IPS-15b (cell line): ENCODE results near the gene CDON.

Source experiments
- H3K27me3 ChIP-seq: one replicate; pipeline ENCODE4 v1.6.1; 2013; ENCODE audit warnings: low read length; ENCODE audit not compliant: control insufficient read depth, insufficient read depth
- H3K36me3 ChIP-seq: one replicate; pipeline ENCODE4 v1.6.1; 2013; ENCODE audit warnings: low read length; ENCODE audit not compliant: control insufficient read depth, insufficient read depth
- H3K4me1 ChIP-seq: one replicate; pipeline ENCODE4 v1.6.1; 2013; ENCODE audit warnings: mild to moderate bottlenecking, low read length; ENCODE audit not compliant: control insufficient read depth, insufficient read depth
- H3K4me3 ChIP-seq: one replicate; pipeline ENCODE4 v1.5.1; 2013; ENCODE audit warnings: low read depth, low read length
- H3K9ac ChIP-seq: one replicate; pipeline ENCODE4 v1.6.1; 2013; ENCODE audit warnings: low read depth, mild to moderate bottlenecking, low read length
- H3K9me3 ChIP-seq: one replicate; pipeline ENCODE4 v1.6.1; 2013; ENCODE audit warnings: mild to moderate bottlenecking, low read length; ENCODE audit not compliant: control insufficient read depth, insufficient read depth

The CDON gene

GRCh38 chr11:125958872-125959400 is 103.7 kb downstream of the CDON start:
- H3K9ac ChIP-seq: no peak overlapping the region
- H3K27me3 ChIP-seq: no peaks in the 10 kb centered on the region
- H3K36me3 ChIP-seq: peaks cover 15% of the 10 kb centered on the region
- no peaks in the 10 kb centered on the region for H3K4me1 ChIP-seq
- H3K4me3 ChIP-seq: no peak overlapping the region
- H3K9me3 ChIP-seq: no peaks in the 10 kb centered on the region

- H3K4me1 ChIP-seq: no peaks in the 10 kb centered on the region
- H3K9ac ChIP-seq: no peak overlapping the region
- no peaks in the 10 kb centered on the region for H3K27me3 ChIP-seq
- H3K4me3 ChIP-seq: no peak overlapping the region
- H3K9me3 ChIP-seq: no peaks in the 10 kb centered on the region
- peaks cover 17% of the 10 kb centered on the region for H3K36me3 ChIP-seq
Observed at GRCh38 chr11:125957618-125958332, 104.9 kb downstream of the CDON start.

GRCh38 chr11:125956391-125957134 is 106.1 kb downstream of the CDON start:
- Histone ChIP-seq H3K36me3 (peaks cover 15% of the 10 kb centered on the region), H3K4me3 (no peak overlapping the region), H3K4me1 (no peaks in the 10 kb centered on the region), H3K9me3 (no peaks in the 10 kb centered on the region), H3K27me3 (no peaks in the 10 kb centered on the region), H3K9ac (no peak overlapping the region)

- Histone ChIP-seq H3K9ac (no peak overlapping the region), H3K4me3 (no peak overlapping the region), H3K27me3 (no peaks in the 10 kb centered on the region), H3K36me3 (peaks cover 12% of the 10 kb centered on the region), H3K9me3 (no peaks in the 10 kb centered on the region), H3K4me1 (no peaks in the 10 kb centered on the region)
Observed at GRCh38 chr11:125955856-125956255, 106.8 kb downstream of the CDON start.

GRCh38 chr11:125954945-125955640 is 107.6 kb downstream of the CDON start:
- no peak overlapping the region for H3K4me3 ChIP-seq
- H3K4me1 ChIP-seq: no peaks in the 10 kb centered on the region
- no peaks in the 10 kb centered on the region for H3K27me3 ChIP-seq
- no peak overlapping the region for H3K9ac ChIP-seq
- peaks cover 7% of the 10 kb centered on the region for H3K36me3 ChIP-seq
- H3K9me3 ChIP-seq: no peaks in the 10 kb centered on the region

GRCh38 chr11:125954123-125954944 is 108.3 kb downstream of the CDON start:
- Histone ChIP-seq H3K27me3 (no peaks in the 10 kb centered on the region), H3K4me1 (no peaks in the 10 kb centered on the region), H3K36me3 (peaks cover 7% of the 10 kb centered on the region), H3K9me3 (no peaks in the 10 kb centered on the region), H3K9ac (no peak overlapping the region), H3K4me3 (no peak overlapping the region)

GRCh38 chr11:125953401-125953935 is 109.2 kb downstream of the CDON start:
- Histone ChIP-seq H3K36me3 (peaks cover 7% of the 10 kb centered on the region), H3K4me1 (no peaks in the 10 kb centered on the region), H3K4me3 (no peak overlapping the region), H3K27me3 (no peaks in the 10 kb centered on the region), H3K9ac (no peak overlapping the region), H3K9me3 (no peaks in the 10 kb centered on the region)

- H3K4me3 ChIP-seq: no peak overlapping the region
- no peaks in the 10 kb centered on the region for H3K4me1 ChIP-seq
- H3K27me3 ChIP-seq: no peaks in the 10 kb centered on the region
- H3K9ac ChIP-seq: no peak overlapping the region
- no peaks in the 10 kb centered on the region for H3K9me3 ChIP-seq
- peaks cover 7% of the 10 kb centered on the region for H3K36me3 ChIP-seq
Observed at GRCh38 chr11:125952973-125953372, 109.7 kb downstream of the CDON start.

- Histone ChIP-seq H3K4me1 (no peaks in the 10 kb centered on the region), H3K9me3 (no peaks in the 10 kb centered on the region), H3K27me3 (no peaks in the 10 kb centered on the region), H3K9ac (no peak overlapping the region), H3K4me3 (no peak overlapping the region), H3K36me3 (peaks cover 7% of the 10 kb centered on the region)
Observed at GRCh38 chr11:125952559-125952958, 110.1 kb downstream of the CDON start.

- H3K4me1 ChIP-seq: no peaks in the 10 kb centered on the region
- peak overlapping the region; percentile 24 for H3K9ac ChIP-seq
- peaks cover 7% of the 10 kb centered on the region for H3K36me3 ChIP-seq
- no peaks in the 10 kb centered on the region for H3K9me3 ChIP-seq
- no peaks in the 10 kb centered on the region for H3K27me3 ChIP-seq
- H3K4me3 ChIP-seq: no peak overlapping the region
Observed at GRCh38 chr11:125951731-125952130, 110.9 kb downstream of the CDON start.
